Smooth muscle cell (in vitro differentiated cells): ENCODE data around the gene PCGF3. TPM values are rescaled to one million over a fixed set of nuclear protein-coding genes. Genes with fewer than 3 reads are reported as not detected.
"Not testable (repeated sequence)": the region's sequence is repeated elsewhere in the genome, so short reads cannot be mapped to it uniquely, and the experiment has no call there.

Source experiments
- DNase-seq: peaks from one replicate; lab custom pipeline; 2025; ENCODE audit not compliant: unreplicated experiment; lab: John Stamatoyannopoulos, UW
- H2AFZ ChIP-seq: fragments of 200-600 bp; sonication (generic); 2 replicates; pipeline ENCODE4 v1.6.0; 2016; ENCODE audit warnings: antibody characterized with exemption, low read depth, mild to moderate bottlenecking
- H3F3A ChIP-seq: fragments of 200-600 bp; sonication (generic); 2 replicates; pipeline ENCODE4 v1.6.0; 2017; ENCODE audit warnings: antibody characterized with exemption, low read depth
- H3K27ac ChIP-seq: fragments of 200-600 bp; sonication (generic); 2 replicates; pipeline ENCODE4 v1.5.1; 2016; ENCODE audit warnings: low read depth, mild to moderate bottlenecking
- H3K27me3 ChIP-seq: fragments of 200-600 bp; sonication (generic); 2 replicates; pipeline ENCODE4 v1.6.1; 2016; ENCODE audit warnings: low read depth, mild to moderate bottlenecking
- H3K36me3 ChIP-seq: fragments of 200-600 bp; sonication (generic); 2 replicates; pipeline ENCODE4 v1.5.1; 2016; ENCODE audit warnings: low read depth
- H3K4me1 ChIP-seq: fragments of 200-600 bp; sonication (generic); 2 replicates; pipeline ENCODE4 v1.5.1; 2016; ENCODE audit warnings: low read depth
- H3K4me2 ChIP-seq: fragments of 200-600 bp; sonication (generic); 2 replicates; pipeline ENCODE4 v1.6.0; 2016; ENCODE audit warnings: mild to moderate bottlenecking
- H3K4me3 ChIP-seq: fragments of 200-600 bp; sonication (generic); 2 replicates; pipeline ENCODE4 v1.5.1; 2016; ENCODE audit warnings: mild to moderate bottlenecking
- H3K79me2 ChIP-seq: fragments of 200-600 bp; sonication (generic); 2 replicates; pipeline ENCODE4 v1.6.0; 2016; ENCODE audit warnings: low read depth, mild to moderate bottlenecking
- H3K9ac ChIP-seq: fragments of 200-600 bp; sonication (generic); 2 replicates; pipeline ENCODE4 v1.6.0; 2016; ENCODE audit warnings: low read depth
- H3K9me3 ChIP-seq: fragments of 200-600 bp; sonication (generic); replicated peaks from 2 replicates; pipeline ENCODE4 v1.5.1; 2016; ENCODE audit warnings: low read depth
- H4K20me1 ChIP-seq: fragments of 200-600 bp; sonication (generic); 2 replicates; pipeline ENCODE4 v1.6.0; 2016; ENCODE audit warnings: low read depth
- WGBS: methylation state at CpG from one replicate; pipeline ENCODE4 v1.1.7; 2016; ENCODE audit warnings: low lambda C conversion rate; 5-methylcytosine and 5-hydroxymethylcytosine counted together
- polyA plus RNA-seq: library from polyadenylated mRNA; unstranded; fragments of >200 nt; fragmentation: Nextera tagmentation; extraction: Ambion mirVana; gene quantifications from 2 replicates; pipeline ENCODE4 v1.2.1, GENCODE V29; 2016
- total RNA-seq: library from RNA; depleted of rRNA; stranded (reverse); fragments of >200 nt; gene quantifications from 2 replicates; pipeline ENCODE4 v1.2.3, GENCODE V29; 2014
- TF ChIP-seq, protein P1 (sequence below): fragments of 200-600 bp; sonication (generic); IDR thresholded peaks from 2 replicates; pipeline ENCODE4 v1.5.1; 2017; ENCODE audit warnings: borderline replicate concordance, mild to moderate bottlenecking, antibody characterized with exemption; ENCODE audit not compliant: insufficient read depth, poor library complexity, severe bottlenecking

Gene PCGF3
- total and polyA plus RNA-seq, 2 experiments from 2014 or later = 29.6 to 45.4 TPM

DNA sequence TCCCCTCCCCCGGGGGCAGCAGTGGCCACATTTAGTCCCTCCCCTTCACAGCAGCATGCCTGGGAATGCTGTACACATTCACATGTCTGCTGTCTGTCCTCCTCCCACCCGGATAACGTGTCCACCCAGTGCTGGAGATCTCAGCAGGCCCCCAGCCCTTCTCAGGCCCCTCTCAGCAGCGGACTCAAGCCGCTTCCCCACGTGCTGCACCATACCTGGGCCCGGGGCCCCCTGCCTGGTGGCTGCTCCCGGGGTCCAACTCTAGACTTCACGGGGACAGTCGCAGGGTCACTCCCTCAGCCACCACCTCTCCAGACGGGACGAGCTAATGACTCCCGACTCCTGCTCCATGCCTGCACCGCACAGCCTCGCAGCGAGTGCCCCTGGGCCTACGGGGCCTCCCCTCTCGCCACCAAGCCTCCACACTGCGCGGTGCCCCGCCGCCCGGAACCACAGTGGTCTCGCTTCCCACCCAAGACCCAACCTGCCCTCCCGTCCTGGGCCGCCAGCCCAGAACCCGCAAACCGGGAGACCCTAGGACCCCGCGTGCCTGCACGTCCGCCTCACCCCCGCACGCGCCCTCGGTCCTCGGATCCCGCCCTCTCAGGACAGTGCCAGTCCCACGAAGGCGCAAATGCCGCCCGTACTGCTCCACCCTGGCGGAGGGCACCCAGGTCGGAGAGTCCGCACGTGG lies 1.3 kb upstream of the PCGF3 start:
- Histone ChIP-seq H3K79me2 (peaks cover 38% of the 10 kb centered on the region), H2AFZ (no peak overlapping the region), H3K4me1 (peaks cover 20% of the 10 kb centered on the region), H3F3A (no peaks in the 10 kb centered on the region), H4K20me1 (peaks cover 26% of the 10 kb centered on the region), H3K9ac (no peak overlapping the region), H3K27me3 (no peaks in the 10 kb centered on the region), H3K36me3 (no peaks in the 10 kb centered on the region), H3K4me3 (no peak overlapping the region), H3K4me2 (no peak overlapping the region), H3K9me3 (no peaks in the 10 kb centered on the region), H3K27ac (no peak overlapping the region)
- 92% methylated on average over 34 of the region's 46 CpGs for WGBS
- TF ChIP-seq, protein P1, sequence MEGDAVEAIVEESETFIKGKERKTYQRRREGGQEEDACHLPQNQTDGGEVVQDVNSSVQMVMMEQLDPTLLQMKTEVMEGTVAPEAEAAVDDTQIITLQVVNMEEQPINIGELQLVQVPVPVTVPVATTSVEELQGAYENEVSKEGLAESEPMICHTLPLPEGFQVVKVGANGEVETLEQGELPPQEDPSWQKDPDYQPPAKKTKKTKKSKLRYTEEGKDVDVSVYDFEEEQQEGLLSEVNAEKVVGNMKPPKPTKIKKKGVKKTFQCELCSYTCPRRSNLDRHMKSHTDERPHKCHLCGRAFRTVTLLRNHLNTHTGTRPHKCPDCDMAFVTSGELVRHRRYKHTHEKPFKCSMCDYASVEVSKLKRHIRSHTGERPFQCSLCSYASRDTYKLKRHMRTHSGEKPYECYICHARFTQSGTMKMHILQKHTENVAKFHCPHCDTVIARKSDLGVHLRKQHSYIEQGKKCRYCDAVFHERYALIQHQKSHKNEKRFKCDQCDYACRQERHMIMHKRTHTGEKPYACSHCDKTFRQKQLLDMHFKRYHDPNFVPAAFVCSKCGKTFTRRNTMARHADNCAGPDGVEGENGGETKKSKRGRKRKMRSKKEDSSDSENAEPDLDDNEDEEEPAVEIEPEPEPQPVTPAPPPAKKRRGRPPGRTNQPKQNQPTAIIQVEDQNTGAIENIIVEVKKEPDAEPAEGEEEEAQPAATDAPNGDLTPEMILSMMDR = no peak
- DNase-seq = no peak

- no peaks in the 10 kb centered on the region for H3F3A ChIP-seq
- no peaks in the 10 kb centered on the region for H3K36me3 ChIP-seq
- H3K9me3 ChIP-seq = no peaks in the 10 kb centered on the region
- H3K27ac ChIP-seq = no peak overlapping the region
- TF ChIP-seq, protein P1 = no peak
- no peak for DNase-seq
- 100% methylated on average over 1 of the region's 1 CpG for WGBS
- H3K4me1 ChIP-seq = peaks cover 20% of the 10 kb centered on the region
- peak overlapping the region; percentile 100 for H3K4me3 ChIP-seq
- no peak overlapping the region for H3K9ac ChIP-seq
- H2AFZ ChIP-seq = no peak overlapping the region
- H4K20me1 ChIP-seq = peaks cover 32% of the 10 kb centered on the region
- H3K79me2 ChIP-seq = peaks cover 43% of the 10 kb centered on the region
- peak overlapping the region; percentile 81 for H3K4me2 ChIP-seq
- H3K27me3 ChIP-seq = no peaks in the 10 kb centered on the region
Observed at GRCh38 chr4:704971-705277, 708 bp upstream of the PCGF3 start.

DNA sequence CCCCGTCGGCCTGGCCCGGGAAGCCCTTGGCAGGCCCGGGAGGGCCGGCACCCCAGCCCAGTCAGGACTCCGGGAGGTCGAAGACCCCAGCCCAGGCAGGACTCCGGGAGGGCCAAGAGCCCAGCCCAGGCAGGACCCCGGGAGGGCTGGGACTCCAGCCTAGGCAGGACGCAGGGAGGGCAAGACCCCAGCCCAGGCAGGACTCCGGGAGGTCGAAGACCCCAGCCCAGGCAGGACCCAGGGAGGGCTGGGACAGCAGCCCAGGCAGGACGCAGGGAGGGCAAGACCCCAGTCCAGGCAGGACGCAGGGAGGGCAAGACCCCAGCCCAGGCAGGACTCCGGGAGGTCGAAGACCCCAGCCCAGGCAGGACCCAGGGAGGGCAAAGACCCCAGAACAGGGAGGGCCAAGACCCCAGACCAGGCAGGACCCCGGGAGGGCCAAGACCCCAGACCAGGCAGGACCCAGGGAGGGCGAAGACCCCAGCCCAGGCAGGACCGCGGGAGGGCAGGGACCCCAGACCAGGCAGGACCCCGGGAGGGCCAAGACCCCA lies 526 bp downstream of the PCGF3 start:
- Histone ChIP-seq H2AFZ (peak overlapping the region; percentile 85), H3K4me1 (peaks cover 20% of the 10 kb centered on the region), H3K79me2 (peaks cover 56% of the 10 kb centered on the region), H3K4me2 (peak overlapping the region; percentile 99), H3K9ac (peak overlapping the region; percentile 100), H4K20me1 (peaks cover 44% of the 10 kb centered on the region), H3K4me3 (peak overlapping the region; percentile 100), H3K27ac (peak overlapping the region; percentile 72)
- 5% methylated on average over 20 of the region's 21 CpGs for WGBS
- H3K36me3 ChIP-seq, H3K27me3 ChIP-seq, H3K9me3 ChIP-seq, DNase-seq, H3F3A ChIP-seq: not testable (repeated sequence)

DNA sequence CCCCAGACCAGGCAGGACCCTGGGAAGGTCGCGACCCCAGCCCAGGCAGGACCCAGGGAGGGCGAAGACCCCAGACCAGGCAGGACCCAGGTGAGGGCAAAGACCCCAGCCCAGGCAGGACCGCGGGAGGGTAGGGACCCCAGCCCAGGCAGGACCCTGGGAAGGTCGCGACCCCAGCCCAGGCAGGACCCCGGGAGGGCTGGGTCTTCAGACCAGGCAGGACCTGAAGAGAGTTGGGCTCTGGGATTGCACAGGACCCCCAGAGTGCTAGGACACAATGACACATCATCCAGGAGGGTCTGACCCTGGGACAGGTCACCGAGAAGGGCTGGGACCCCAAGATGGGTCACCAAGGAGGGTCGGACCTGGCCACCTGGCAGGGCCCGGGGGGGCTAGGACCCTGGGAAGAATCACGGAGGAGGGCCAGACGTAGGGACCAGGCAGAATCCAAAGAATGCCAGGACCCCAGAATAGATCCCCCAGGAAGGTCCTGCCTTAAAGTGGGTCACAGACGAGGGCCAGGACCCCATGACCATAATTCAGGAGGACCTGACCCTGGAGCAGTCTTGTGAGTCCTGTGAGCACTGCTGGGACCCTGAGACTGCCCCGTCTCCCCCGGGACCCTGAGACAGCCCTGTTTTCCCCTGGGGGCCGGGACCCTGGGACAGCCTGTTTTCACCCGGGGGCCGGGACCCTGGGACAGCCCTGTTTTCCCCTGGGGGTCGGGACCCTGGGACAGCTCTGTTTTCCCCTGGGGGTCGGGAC lies 1.4 kb downstream of the PCGF3 start:
- no peak overlapping the region for H3K27ac ChIP-seq
- H4K20me1 ChIP-seq = peaks cover 50% of the 10 kb centered on the region
- no peaks in the 10 kb centered on the region for H3K36me3 ChIP-seq
- no peaks in the 10 kb centered on the region for H3K27me3 ChIP-seq
- no peak overlapping the region for H2AFZ ChIP-seq
- H3K4me3 ChIP-seq = peak overlapping the region; percentile 100
- H3K9me3 ChIP-seq = no peaks in the 10 kb centered on the region
- WGBS = 81% methylated on average over 20 of the region's 21 CpGs
- peak overlapping the region; percentile 99 for H3K4me2 ChIP-seq
- no peak for DNase-seq
- TF ChIP-seq, protein P1 = no peak
- H3F3A ChIP-seq = no peaks in the 10 kb centered on the region
- H3K79me2 ChIP-seq = peaks cover 63% of the 10 kb centered on the region
- H3K4me1 ChIP-seq = peaks cover 20% of the 10 kb centered on the region
- peak overlapping the region; percentile 100 for H3K9ac ChIP-seq
